ENCODE measurements around the gene CHRNA5. TPM values are rescaled to one million over a fixed set of nuclear protein-coding genes. Genes with fewer than 3 reads are reported as not detected.

The CHRNA5 gene
- polyA plus RNA-seq, 2 of the 4 experiments (the other 2 are of a cell fraction), result 29.8 to 49.6 TPM

- TF ChIP-seq REST (IDR thresholded peaks at IDR 0.05), result no peak
- no peak for TF ChIP-seq PHF8 (IDR thresholded peaks at IDR 0.05; ENCODE audit: borderline replicate concordance, low read depth)
Measured at GRCh38 chr15:78637776-78638435, 72.6 kb downstream of the CHRNA5 start (continued).

GRCh38 chr15:78638658-78639314, 73.5 kb downstream of the CHRNA5 start:
- H3K9me3 ChIP-seq, result 0 out of 3 replicates have a peak, but pooled peaks cover under 1% of the 10 kb centered on the region
- TF ChIP-seq KDM1A (IDR thresholded peaks at IDR 0.05; ENCODE audit: low read depth) (no peak), SREBF2 (IDR thresholded peaks at IDR 0.05) (no peak), RAD21 (conservative IDR thresholded peaks at IDR 0.05 in 1 of 2, IDR thresholded peaks at IDR 0.05 in 1 of 2) (peak; percentile 87 to 88), ZC3H11A (IDR thresholded peaks at IDR 0.05) (no peak), KDM5A (IDR thresholded peaks at IDR 0.05) (no peak), E2F6 (IDR thresholded peaks at IDR 0.05; ENCODE audit: borderline replicate concordance, low read depth) (no peak), ATOH8 (CRISPR knock-in tag; IDR thresholded peaks at IDR 0.05; ENCODE audit: low read depth) (no peak), RARB (CRISPR knock-in tag; IDR thresholded peaks at IDR 0.05) (no peak), CTCF (IDR thresholded peaks at IDR 0.05) (peak; percentile 92), CBX8 (IDR thresholded peaks at IDR 0.05) (no peak), SMC3 (IDR thresholded peaks at IDR 0.05) (peak; percentile 89)
- WGBS (ENCODE audit: missing lambda C conversion rate), result 50% methylated on average over 4 of the region's 4 CpGs
- ChIA-PET POLR2A (no interaction called here), CTCF (interaction anchor here (0.7 to 15.4 kb wide), 51 partner anchors 8 to 337 kb away, joined by 3 to 224 read pairs (median 4); partner anchors contain the start of genes CHRNA3, CHRNA5 and PSMA4)
- no peak overlapping the region for H3K4me3 ChIP-seq
- DNase-seq (ENCODE audit: low read depth in 1 of 2, low spot score in 1 of 2) (peak; percentile 70 to 93), ATAC-seq (peak; percentile 64 to 89), FAIRE-seq (no peak)
- H3K4me1 ChIP-seq, result 0 out of 3 replicates have a peak, but pooled peaks cover 3% of the 10 kb centered on the region
- H3K27ac ChIP-seq, result no peak overlapping the region
- no peak overlapping the region for H3K4me2 ChIP-seq

- Histone ChIP-seq H3K4me2 (peak overlapping the region; percentile 85), H3K4me3 (peak overlapping the region; percentile 58), H3K9me3 (no peaks in the 10 kb centered on the region), H3K4me1 (0 out of 3 replicates have a peak, but pooled peaks cover 3% of the 10 kb centered on the region), H3K27ac (peak overlapping the region; percentile 66 to 85; a peak in 5 of 6 replicates)
- ChIA-PET POLR2A (no interaction called here), CTCF (interaction anchor here (1.6 to 15.4 kb wide), 8 partner anchors 11 to 110 kb away, joined by 5 to 224 read pairs (median 43); partner anchors contain the start of genes CHRNA3 and CHRNA5)
- WGBS (ENCODE audit: missing lambda C conversion rate), result 54% methylated on average over 17 of the region's 32 CpGs
- ATAC-seq (peak; percentile 26 to 68), DNase-seq (ENCODE audit: low read depth in 1 of 2, low spot score in 1 of 2) (no peak), FAIRE-seq (no peak)
- TF ChIP-seq CBX8 (IDR thresholded peaks at IDR 0.05) (no peak), CBX2 (IDR thresholded peaks at IDR 0.05; ENCODE audit: borderline replicate concordance, low read depth) (no peak), RFX5 (IDR thresholded peaks at IDR 0.05) (no peak), CHD4 (IDR thresholded peaks at IDR 0.05; ENCODE audit: borderline replicate concordance) (no peak), EHF (CRISPR knock-in tag; IDR thresholded peaks at IDR 0.05) (no peak), KDM1A (IDR thresholded peaks at IDR 0.05; ENCODE audit: low read depth) (no peak), MAFK (IDR thresholded peaks at IDR 0.05; ENCODE audit: partially characterized antibody) (no peak), POLR2A (IDR thresholded peaks at IDR 0.05; ENCODE audit: low read length) (no peak), FOXS1 (CRISPR knock-in tag; IDR thresholded peaks at IDR 0.05) (no peak), TFCP2L1 (CRISPR knock-in tag; IDR thresholded peaks at IDR 0.05) (no peak), EP300 (IDR thresholded peaks at IDR 0.05) (no peak), EHMT2 (IDR thresholded peaks at IDR 0.05; ENCODE audit: low read depth) (no peak), TP53 (CRISPR knock-in tag; IDR thresholded peaks at IDR 0.05) (no peak), CTCF (IDR thresholded peaks at IDR 0.05) (no peak), KDM5A (IDR thresholded peaks at IDR 0.05) (no peak)
Measured at GRCh38 chr15:78640527-78641101, 75.3 kb downstream of the CHRNA5 start.

All from A549 (cell line).